Measurements from ENCODE around the gene AGBL1.

AGBL1 gene

DNA sequence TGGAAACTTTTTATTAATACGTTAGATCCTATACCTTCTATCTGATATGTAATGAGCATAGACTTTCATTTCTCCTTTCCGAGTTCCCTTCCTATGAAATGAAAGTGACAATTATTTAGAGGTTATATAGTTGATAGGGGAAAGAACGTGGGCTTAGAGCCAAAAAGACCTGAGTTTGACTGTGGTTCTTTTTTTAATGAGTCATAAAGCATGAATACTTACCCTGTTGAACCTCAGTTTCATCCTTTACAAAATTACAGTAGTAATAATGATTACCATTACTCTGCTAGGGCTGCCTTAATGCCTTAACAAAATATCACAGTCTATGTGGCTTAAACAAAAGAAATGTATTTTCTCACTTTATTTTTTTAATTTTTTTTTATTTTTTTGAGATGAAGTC is 75.9 kb downstream of the AGBL1 start:
- Histone ChIP-seq H3K27ac (no peak overlapping the region), H3K4me1 (ENCODE audit: control insufficient read depth in 1 of 2, insufficient read depth in 1 of 2, low read depth in 1 of 2, low read length in 1 of 2) (no peaks in the 10 kb centered on the region), H3K36me3 (no peaks in the 10 kb centered on the region), H3K9me3 (no peaks in the 10 kb centered on the region), H3K27me3 (no peaks in the 10 kb centered on the region), H3K4me3 (ENCODE audit: low read depth in 1 of 2, low read length in 1 of 2) (no peak overlapping the region)
- TF ChIP-seq, protein P1, sequence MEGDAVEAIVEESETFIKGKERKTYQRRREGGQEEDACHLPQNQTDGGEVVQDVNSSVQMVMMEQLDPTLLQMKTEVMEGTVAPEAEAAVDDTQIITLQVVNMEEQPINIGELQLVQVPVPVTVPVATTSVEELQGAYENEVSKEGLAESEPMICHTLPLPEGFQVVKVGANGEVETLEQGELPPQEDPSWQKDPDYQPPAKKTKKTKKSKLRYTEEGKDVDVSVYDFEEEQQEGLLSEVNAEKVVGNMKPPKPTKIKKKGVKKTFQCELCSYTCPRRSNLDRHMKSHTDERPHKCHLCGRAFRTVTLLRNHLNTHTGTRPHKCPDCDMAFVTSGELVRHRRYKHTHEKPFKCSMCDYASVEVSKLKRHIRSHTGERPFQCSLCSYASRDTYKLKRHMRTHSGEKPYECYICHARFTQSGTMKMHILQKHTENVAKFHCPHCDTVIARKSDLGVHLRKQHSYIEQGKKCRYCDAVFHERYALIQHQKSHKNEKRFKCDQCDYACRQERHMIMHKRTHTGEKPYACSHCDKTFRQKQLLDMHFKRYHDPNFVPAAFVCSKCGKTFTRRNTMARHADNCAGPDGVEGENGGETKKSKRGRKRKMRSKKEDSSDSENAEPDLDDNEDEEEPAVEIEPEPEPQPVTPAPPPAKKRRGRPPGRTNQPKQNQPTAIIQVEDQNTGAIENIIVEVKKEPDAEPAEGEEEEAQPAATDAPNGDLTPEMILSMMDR (IDR thresholded peaks at IDR 0.05), result no peak

DNA sequence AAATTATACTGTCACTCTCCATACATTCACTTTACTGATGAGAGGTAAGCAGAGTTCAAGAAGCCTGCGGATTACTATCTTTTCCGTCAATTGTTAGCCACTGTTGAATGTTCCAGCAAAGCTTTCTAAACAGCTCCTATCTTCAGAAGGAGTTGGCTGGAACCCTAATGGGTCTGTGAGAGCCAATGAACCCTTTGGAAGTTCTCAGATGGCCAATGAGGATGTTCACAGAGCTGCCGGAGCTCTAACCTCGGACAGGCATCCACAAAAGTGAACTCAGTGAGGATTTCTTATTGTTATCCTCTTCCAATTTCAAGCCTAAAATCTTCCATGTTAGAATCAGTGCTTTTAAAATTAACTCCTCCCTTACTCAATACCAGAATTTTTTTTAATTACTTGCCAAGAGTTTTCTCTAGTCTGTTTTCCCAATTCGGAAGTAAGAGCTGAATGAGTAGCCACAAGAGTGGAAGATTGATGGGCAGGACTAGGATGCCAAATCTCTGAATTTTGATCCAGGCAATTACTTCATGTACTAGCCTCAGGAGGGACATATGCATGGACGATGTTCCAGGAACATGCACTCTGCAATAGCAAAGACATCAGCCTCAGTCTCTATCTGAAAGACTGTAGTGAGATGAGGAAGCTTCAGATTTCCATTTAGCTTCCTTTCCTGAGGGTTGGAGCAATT is 78.1 kb downstream of the AGBL1 start:
- TF ChIP-seq, protein P1 (IDR thresholded peaks at IDR 0.05), result no peak
- Histone ChIP-seq H3K4me1 (ENCODE audit: control insufficient read depth in 1 of 2, insufficient read depth in 1 of 2, low read depth in 1 of 2, low read length in 1 of 2) (no peaks in the 10 kb centered on the region), H3K9me3 (no peaks in the 10 kb centered on the region), H3K27ac (no peak overlapping the region), H3K36me3 (no peaks in the 10 kb centered on the region), H3K4me3 (ENCODE audit: low read depth in 1 of 2, low read length in 1 of 2) (no peak overlapping the region), H3K27me3 (no peaks in the 10 kb centered on the region)

DNA sequence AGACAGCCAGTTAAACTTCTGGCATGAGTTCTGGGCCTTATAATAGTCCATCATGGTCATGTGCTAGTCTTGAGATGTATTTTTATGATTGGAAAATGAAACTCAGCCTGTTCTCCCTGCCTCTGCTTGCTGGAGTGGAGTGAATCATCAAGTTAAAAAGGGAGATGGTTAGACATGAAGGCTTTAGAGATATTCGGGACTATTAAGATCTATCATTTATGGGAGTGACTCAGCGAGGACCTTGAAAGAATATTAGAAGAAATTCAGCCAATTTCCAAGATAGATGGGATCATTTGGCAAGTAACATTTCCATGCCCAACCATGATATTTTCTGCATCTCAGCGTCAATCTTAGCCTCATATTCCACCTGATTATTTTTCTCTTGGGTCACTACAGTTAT is 79.8 kb downstream of the AGBL1 start:
- Histone ChIP-seq H3K9me3 (no peaks in the 10 kb centered on the region), H3K27ac (no peak overlapping the region), H3K27me3 (no peaks in the 10 kb centered on the region), H3K4me3 (ENCODE audit: low read depth in 1 of 2, low read length in 1 of 2) (no peak overlapping the region), H3K36me3 (no peaks in the 10 kb centered on the region), H3K4me1 (ENCODE audit: control insufficient read depth in 1 of 2, insufficient read depth in 1 of 2, low read depth in 1 of 2, low read length in 1 of 2) (no peaks in the 10 kb centered on the region)
- TF ChIP-seq, protein P1 (IDR thresholded peaks at IDR 0.05), result no peak

DNA sequence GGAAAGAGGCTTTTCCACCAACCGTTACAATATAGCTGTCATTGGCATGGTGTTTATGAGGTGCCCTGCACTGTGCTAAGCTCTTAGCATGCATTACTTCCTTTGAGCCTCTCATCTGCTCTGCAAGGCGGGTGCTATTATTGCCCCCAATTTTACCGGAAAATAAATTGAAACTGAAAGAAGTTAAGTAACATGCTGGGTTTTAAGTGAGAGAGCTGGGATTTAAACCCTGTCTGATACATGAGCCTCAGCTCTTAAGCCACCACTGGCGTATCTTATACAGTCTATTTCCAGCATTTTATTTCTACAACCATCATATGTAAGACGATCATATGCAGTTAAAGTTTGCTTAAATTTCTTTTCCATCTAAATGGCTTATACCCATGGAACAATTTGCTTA is 81.6 kb downstream of the AGBL1 start:
- H3K4me1 ChIP-seq (ENCODE audit: control insufficient read depth in 1 of 2, insufficient read depth in 1 of 2, low read depth in 1 of 2, low read length in 1 of 2), result no peaks in the 10 kb centered on the region
- TF ChIP-seq, protein P1 (IDR thresholded peaks at IDR 0.05), result no peak
- H3K4me3 ChIP-seq (ENCODE audit: low read depth in 1 of 2, low read length in 1 of 2), result no peak overlapping the region
- H3K36me3 ChIP-seq, result no peaks in the 10 kb centered on the region
- H3K27ac ChIP-seq, result no peak overlapping the region
- no peaks in the 10 kb centered on the region for H3K27me3 ChIP-seq
- no peaks in the 10 kb centered on the region for H3K9me3 ChIP-seq

DNA sequence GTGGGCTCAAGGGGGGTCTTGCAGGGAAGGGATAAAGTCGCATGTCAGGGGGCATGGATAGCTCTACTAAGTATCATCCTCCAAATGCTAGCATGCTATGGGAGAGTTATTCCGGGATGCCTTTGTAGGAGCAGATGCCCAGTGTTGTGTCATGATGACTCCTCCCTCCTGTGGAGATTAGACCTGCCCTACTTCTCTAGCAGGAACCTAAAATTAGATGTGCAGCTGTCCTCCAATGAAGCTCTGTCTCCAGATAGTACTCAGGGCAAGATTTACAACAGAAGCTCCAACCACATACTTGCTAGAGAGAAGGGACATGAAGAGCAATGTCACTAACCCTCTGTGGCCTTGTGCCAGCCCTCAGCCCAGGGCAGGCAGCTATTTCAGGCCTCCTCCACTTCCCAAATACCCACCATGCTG is 82.5 kb downstream of the AGBL1 start:
- Histone ChIP-seq H3K4me1 (ENCODE audit: control insufficient read depth in 1 of 2, insufficient read depth in 1 of 2, low read depth in 1 of 2, low read length in 1 of 2) (no peaks in the 10 kb centered on the region), H3K9me3 (no peaks in the 10 kb centered on the region), H3K27me3 (no peaks in the 10 kb centered on the region), H3K36me3 (no peaks in the 10 kb centered on the region), H3K4me3 (ENCODE audit: low read depth in 1 of 2, low read length in 1 of 2) (no peak overlapping the region), H3K27ac (no peak overlapping the region)
- TF ChIP-seq, protein P1 (IDR thresholded peaks at IDR 0.05), result no peak
